Measurements from ENCODE around the gene AFAP1L1. TPM values are rescaled to one million over a fixed set of nuclear protein-coding genes. Genes with fewer than 3 reads are reported as not detected.
"Not testable (repeated sequence)": the region's sequence is repeated elsewhere in the genome, so short reads cannot be mapped to it uniquely, and the experiment has no call there.

Gene AFAP1L1
- total RNA-seq, 1 donor from 2014 or later, result 46.9 TPM

DNA sequence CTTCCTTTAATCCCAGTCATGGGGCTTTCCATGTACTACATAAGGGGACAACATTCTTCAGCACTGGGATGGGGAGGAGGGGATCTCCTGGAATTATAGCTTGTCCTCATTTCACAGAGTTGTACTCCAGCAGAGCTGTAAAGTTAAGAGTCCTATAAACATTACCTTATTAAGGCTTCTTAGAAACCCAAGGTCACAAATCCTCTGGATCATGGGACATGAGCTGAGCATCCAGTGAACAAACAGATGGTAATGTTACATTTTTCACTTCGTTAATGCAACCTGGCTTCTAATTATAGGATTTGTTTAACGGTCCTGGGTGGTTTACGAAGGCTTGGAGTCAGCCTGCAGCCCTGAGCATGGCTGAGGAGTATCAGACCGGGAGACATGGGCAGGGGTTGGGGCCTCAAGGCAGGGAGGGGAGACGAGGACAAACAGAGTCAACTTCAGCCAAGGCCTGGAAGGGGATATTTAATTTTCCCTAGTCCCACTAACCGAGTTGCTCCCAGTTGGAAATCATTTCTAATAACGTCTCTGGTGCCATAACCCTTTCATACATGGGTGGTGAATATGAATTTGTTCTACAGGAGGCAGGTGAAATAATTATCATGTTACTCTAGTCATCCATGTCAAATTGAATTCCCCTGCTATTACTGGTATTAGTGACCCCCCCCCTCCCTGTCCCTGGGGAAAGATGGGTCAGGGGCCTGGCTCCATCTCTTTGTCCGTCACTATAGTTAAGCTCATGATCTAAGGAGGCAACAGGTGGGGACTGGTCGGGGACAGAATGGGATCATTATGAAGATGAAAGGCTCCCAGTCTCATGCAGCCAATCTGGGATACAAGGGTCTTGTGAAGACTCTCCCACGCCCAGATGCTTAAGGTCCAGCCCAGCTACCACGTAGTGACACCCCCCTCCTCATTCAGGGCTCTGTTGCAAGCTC is 118.2 kb downstream of the AFAP1L1 start:
- ATAC-seq (no peak), DNase-seq (ENCODE audit: missing footprints) (peak; percentile 56)
- intact Hi-C loops (cut with DNase I), result no loop called here

DNA sequence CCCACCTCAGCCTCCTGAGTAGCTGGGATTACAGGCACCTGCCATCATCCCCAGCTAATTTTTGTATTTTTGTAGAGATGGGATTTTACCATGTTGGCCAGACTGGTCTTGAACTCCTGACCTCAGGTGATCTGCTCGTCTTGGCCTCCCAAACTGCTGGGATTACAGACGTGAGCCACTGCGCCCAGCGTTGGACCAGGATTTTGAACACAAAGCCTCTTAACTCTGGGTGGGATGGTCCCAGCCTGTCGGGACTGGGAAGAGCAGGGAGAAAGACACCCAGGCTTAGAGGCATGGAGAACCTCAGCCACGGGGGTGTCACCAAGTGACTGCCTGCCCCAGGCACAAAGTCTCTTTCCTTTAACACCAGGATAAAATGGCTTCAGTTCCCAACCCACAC is 119.4 kb downstream of the AFAP1L1 start:
- DNase-seq (ENCODE audit: missing footprints); ATAC-seq; intact Hi-C loops (cut with DNase I): not testable (repeated sequence)

Other genes starting within 250 kb of the AFAP1L1 start
- gene SH3TC2, start 208.8 kb upstream of the AFAP1L1 start, total RNA-seq, result 14.6 TPM
- 134 TPM for gene ABLIM3, start 130.4 kb upstream of the AFAP1L1 start, total RNA-seq
- 11.6 TPM for gene GRPEL2, start 73.6 kb downstream of the AFAP1L1 start, total RNA-seq
- 2.7 TPM for gene PCYOX1L, start 86.2 kb downstream of the AFAP1L1 start, total RNA-seq
- not detected for gene IL17B, start 107.4 kb downstream of the AFAP1L1 start, total RNA-seq